ENCODE results near the gene FHIT.

- TF ChIP-seq CTCF (IDR thresholded peaks at IDR 0.05; ENCODE audit: poor library complexity) (no peak), EZH2phosphoT487 (IDR thresholded peaks at IDR 0.05; ENCODE audit: low read depth, severe bottlenecking, unreplicated experiment) (no peak), EZH2 (IDR thresholded peaks at IDR 0.05; ENCODE audit: borderline replicate concordance) (no peak)
Measured at GRCh38 chr3:60086811-60087210, 1164.4 kb downstream of the FHIT start.

Measured in hepatocyte (in vitro differentiated cells).